ENCODE results near the gene SARDH.

The SARDH gene

GRCh38 chr9:133670466-133670865, 67.7 kb downstream of the SARDH start:
- H3K27me3 ChIP-seq (ENCODE audit: insufficient read depth, low read length) = no peaks in the 10 kb centered on the region
- no peak overlapping the region for H3K4me3 ChIP-seq (ENCODE audit: low read depth, low read length, poor library complexity, severe bottlenecking)
- H4K20me1 ChIP-seq (ENCODE audit: insufficient read depth, low read length) = no peaks in the 10 kb centered on the region
- H3K36me3 ChIP-seq (ENCODE audit: insufficient read depth, low read length) = no peaks in the 10 kb centered on the region
- no peak overlapping the region for H3K9ac ChIP-seq (ENCODE audit: low read length)
- no peak overlapping the region for H3K27ac ChIP-seq (ENCODE audit: low read depth, low read length, poor library complexity, severe bottlenecking)
- no peaks in the 10 kb centered on the region for H3K9me3 ChIP-seq (ENCODE audit: low read length)
- H3K9me2 ChIP-seq (ENCODE audit: low read depth, low read length) = no peaks in the 10 kb centered on the region
- H3F3A ChIP-seq (ENCODE audit: insufficient read depth, low read length) = no peaks in the 10 kb centered on the region
- H3K4me2 ChIP-seq (ENCODE audit: low read length) = no peak overlapping the region
- no peaks in the 10 kb centered on the region for H3K4me1 ChIP-seq (ENCODE audit: insufficient read depth, low read length, severe bottlenecking)
- H3K79me2 ChIP-seq (ENCODE audit: insufficient read depth, low read length) = no peaks in the 10 kb centered on the region
- H2AFZ ChIP-seq (ENCODE audit: low read length) = no peak overlapping the region
- no peak for TF ChIP-seq CTCF (IDR thresholded peaks at IDR 0.05; ENCODE audit: low read length)
- TF ChIP-seq EZH2 (IDR thresholded peaks at IDR 0.05; ENCODE audit: borderline replicate concordance, low read length) = no peak

- no peaks in the 10 kb centered on the region for H4K20me1 ChIP-seq (ENCODE audit: insufficient read depth, low read length)
- H3K79me2 ChIP-seq (ENCODE audit: insufficient read depth, low read length) = no peaks in the 10 kb centered on the region
- TF ChIP-seq EZH2 (IDR thresholded peaks at IDR 0.05; ENCODE audit: borderline replicate concordance, low read length) (no peak), CTCF (IDR thresholded peaks at IDR 0.05; ENCODE audit: low read length) (no peak)
- H3K4me2 ChIP-seq (ENCODE audit: low read length) = no peak overlapping the region
- H3K4me1 ChIP-seq (ENCODE audit: insufficient read depth, low read length, severe bottlenecking) = no peaks in the 10 kb centered on the region
- no peaks in the 10 kb centered on the region for H3K27me3 ChIP-seq (ENCODE audit: insufficient read depth, low read length)
- H3F3A ChIP-seq (ENCODE audit: insufficient read depth, low read length) = no peaks in the 10 kb centered on the region
- no peaks in the 10 kb centered on the region for H3K9me2 ChIP-seq (ENCODE audit: low read depth, low read length)
- no peak overlapping the region for H3K27ac ChIP-seq (ENCODE audit: low read depth, low read length, poor library complexity, severe bottlenecking)
- no peak overlapping the region for H2AFZ ChIP-seq (ENCODE audit: low read length)
- H3K36me3 ChIP-seq (ENCODE audit: insufficient read depth, low read length) = no peaks in the 10 kb centered on the region
- H3K4me3 ChIP-seq (ENCODE audit: low read depth, low read length, poor library complexity, severe bottlenecking) = no peak overlapping the region
- no peak overlapping the region for H3K9ac ChIP-seq (ENCODE audit: low read length)
- H3K9me3 ChIP-seq (ENCODE audit: low read length) = no peaks in the 10 kb centered on the region
These were observed 68.9 kb downstream of the SARDH start for GRCh38 chr9:133669182-133669801.

- Histone ChIP-seq H3K36me3 (ENCODE audit: insufficient read depth, low read length) (no peaks in the 10 kb centered on the region), H3K9me3 (ENCODE audit: low read length) (no peaks in the 10 kb centered on the region)
- TF ChIP-seq CTCF (IDR thresholded peaks at IDR 0.05; ENCODE audit: low read length) (no peak), EZH2 (IDR thresholded peaks at IDR 0.05; ENCODE audit: borderline replicate concordance, low read length) (no peak)
These were observed 70.2 kb downstream of the SARDH start for GRCh38 chr9:133667759-133668450.

More at GRCh38 chr9:133667759-133668450, 70.2 kb downstream of the SARDH start:
- Histone ChIP-seq H3K9ac (ENCODE audit: low read length) (no peak overlapping the region), H2AFZ (ENCODE audit: low read length) (no peak overlapping the region), H4K20me1 (ENCODE audit: insufficient read depth, low read length) (no peaks in the 10 kb centered on the region), H3K4me3 (ENCODE audit: low read depth, low read length, poor library complexity, severe bottlenecking) (no peak overlapping the region), H3K27ac (ENCODE audit: low read depth, low read length, poor library complexity, severe bottlenecking) (no peak overlapping the region), H3F3A (ENCODE audit: insufficient read depth, low read length) (no peaks in the 10 kb centered on the region), H3K9me2 (ENCODE audit: low read depth, low read length) (no peaks in the 10 kb centered on the region), H3K4me2 (ENCODE audit: low read length) (no peak overlapping the region), H3K79me2 (ENCODE audit: insufficient read depth, low read length) (no peaks in the 10 kb centered on the region), H3K4me1 (ENCODE audit: insufficient read depth, low read length, severe bottlenecking) (no peaks in the 10 kb centered on the region), H3K27me3 (ENCODE audit: insufficient read depth, low read length) (0 out of 2 replicates have a peak, but pooled peaks cover 3% of the 10 kb centered on the region)
